Stimulated activated naive CD8-positive, alpha-beta T cell treated with anti-CD3 and anti-CD28 coated beads, Interleukin-15, Interleukin-2, amounts not matched to agents 100 U/mL and 50 U/mL, for 24 hours (primary cell): ENCODE data around the gene ADAMTS16.

Experiments
- ATAC-seq: fragments of 150-1000 bp; cut with Tn5 transposase; one replicate; pipeline ENCODE4 v1.10.0; 2021
- DNase-seq: peaks from one replicate; pipeline ENCODE4 v3.0.0; 2021

ADAMTS16 gene

GRCh38 chr5:5287419-5287818, 147.3 kb downstream of the ADAMTS16 start:
- DNase-seq (no peak), ATAC-seq (no peak)

DNA sequence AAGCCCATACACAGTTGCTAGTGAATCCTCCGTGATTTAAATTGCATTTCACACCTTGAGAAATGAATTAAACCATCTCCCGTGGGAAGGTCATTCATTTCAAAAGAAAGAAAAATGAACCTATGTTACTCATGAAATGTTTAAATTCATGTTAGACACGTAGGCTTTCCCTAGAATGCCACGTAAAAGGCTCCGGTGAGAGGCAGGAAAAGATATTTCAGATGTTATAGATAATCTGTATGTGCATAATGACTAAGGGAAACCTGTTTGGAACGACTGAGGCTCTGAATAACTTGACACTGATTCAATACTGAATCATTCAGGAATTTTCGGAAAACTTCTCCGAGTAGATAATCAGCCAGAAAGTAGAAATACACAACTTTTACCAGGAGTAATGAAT, 148.1 kb downstream of the ADAMTS16 start:
- ATAC-seq (no peak), DNase-seq (no peak)

DNA sequence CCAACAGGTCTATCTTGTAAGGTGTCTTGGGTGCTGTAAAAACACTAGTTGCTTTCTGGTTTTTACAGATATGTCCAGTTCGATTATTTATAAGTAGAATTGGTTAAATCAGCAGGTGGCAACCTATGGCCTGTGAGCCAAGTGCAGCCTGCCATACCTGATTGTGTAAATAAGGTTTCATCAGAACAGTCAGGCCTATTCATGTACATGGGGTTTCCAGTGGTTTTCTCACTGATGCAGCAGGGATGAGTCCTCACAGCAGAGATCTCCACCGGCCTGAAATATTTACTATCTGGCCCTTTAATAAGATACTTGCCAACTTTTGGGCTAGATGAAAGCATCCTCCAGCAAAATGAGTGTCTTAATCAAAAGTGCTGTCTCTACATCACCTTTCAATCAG, 149.4 kb downstream of the ADAMTS16 start:
- ATAC-seq = no peak
- no peak for DNase-seq

- ATAC-seq (no peak), DNase-seq (no peak)
These were observed 150.7 kb downstream of the ADAMTS16 start for GRCh38 chr5:5290674-5291334.

- DNase-seq (no peak), ATAC-seq (no peak)
These were observed 151.2 kb downstream of the ADAMTS16 start for GRCh38 chr5:5291357-5291756.

DNA sequence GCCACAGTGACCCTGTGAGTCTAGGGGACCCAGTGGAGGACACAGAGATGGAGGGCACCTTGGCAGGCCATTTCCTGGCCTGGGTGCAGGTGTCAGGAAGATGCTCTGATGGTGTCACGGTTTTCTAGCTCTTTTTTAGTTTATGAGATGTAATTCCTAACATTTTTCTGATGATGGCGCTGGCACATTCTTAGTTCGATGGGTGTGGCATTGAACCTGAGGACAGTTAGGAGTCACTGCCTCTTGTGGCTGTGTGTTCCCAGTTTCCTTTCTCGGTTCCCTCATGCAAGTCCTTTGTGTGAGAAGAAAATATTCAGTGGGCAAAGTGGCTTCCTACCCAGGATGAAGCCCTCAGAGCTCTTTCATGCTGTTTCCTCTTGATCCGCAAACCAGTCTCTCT, 152.9 kb downstream of the ADAMTS16 start:
- DNase-seq (no peak), ATAC-seq (no peak)

GRCh38 chr5:5294429-5294828, 154.3 kb downstream of the ADAMTS16 start:
- DNase-seq (no peak), ATAC-seq (no peak)

DNA sequence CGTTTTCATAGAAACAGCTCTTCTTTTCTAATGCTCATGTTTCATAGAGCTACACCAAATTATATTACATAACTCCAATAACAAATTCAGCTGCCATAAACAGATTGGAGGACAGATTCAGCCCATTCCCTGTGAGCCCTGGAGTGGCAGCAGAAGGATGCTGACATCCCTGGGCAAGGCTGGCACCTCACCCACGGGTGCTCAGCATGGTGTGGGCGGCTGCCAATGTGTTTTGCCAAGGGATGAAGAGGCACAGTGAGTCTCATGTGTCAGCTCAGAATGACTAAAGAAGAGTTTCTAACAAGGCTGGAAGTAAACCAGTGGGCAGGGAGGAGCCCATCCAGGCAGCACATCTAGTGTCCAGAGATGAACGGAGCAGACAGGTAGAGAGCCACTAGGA, 155.2 kb downstream of the ADAMTS16 start:
- no peak for DNase-seq
- ATAC-seq = no peak

GRCh38 chr5:5296051-5296450, 155.9 kb downstream of the ADAMTS16 start:
- ATAC-seq (no peak), DNase-seq (no peak)

- DNase-seq (no peak), ATAC-seq (no peak)
These were observed 157.4 kb downstream of the ADAMTS16 start for GRCh38 chr5:5297432-5298067.

DNA sequence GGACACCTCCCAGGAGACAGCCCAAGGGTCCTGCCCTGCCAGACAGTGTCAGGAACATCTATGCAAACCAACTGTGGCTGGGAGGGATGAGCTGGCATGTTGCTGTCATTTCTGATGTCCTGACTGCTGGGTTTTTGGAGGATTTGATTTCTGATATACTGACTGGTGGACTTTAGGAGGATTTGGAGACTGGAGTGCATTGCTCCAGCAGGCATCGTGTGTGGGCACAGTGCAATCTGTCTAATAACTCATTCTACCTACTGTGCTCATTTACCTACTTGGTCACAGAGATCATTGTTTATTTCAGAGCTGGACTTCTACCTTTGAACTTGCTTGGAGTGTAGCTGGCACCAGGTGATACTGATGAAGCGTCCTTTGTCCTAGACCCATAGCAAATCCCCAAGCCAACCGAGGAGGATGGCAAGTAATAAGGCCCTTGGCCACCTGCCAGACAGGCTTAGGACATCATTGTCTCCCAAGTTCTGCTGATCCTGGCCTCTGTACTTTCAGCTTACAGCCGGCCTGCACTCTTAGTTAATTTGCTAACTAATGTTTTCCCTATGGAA, 158.0 kb downstream of the ADAMTS16 start:
- ATAC-seq = no peak
- no peak for DNase-seq

GRCh38 chr5:5298841-5299541, 158.9 kb downstream of the ADAMTS16 start:
- DNase-seq (no peak), ATAC-seq (no peak)

DNA sequence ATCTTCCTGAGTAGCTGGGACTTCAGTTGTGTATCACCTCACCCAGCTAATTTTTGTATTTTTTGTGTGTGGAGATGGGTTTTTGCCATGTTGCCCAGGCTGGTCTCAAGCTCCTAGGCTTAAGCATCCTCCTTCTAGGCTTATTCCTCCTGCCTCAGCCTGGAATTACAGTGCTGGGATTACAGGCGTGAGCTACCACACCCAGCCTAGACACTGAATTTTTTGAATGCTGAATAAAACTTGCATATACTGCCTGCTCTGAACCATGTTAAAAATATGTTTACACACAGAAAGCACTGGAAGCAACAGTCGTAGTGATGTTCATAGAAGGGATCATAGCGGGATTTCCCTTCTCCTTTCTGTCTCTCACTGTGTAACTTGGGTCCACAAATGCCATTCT, 161.0 kb downstream of the ADAMTS16 start:
- DNase-seq (no peak), ATAC-seq (no peak)

- no peak for ATAC-seq
These were observed 162.1 kb downstream of the ADAMTS16 start for GRCh38 chr5:5302201-5302600.

DNA sequence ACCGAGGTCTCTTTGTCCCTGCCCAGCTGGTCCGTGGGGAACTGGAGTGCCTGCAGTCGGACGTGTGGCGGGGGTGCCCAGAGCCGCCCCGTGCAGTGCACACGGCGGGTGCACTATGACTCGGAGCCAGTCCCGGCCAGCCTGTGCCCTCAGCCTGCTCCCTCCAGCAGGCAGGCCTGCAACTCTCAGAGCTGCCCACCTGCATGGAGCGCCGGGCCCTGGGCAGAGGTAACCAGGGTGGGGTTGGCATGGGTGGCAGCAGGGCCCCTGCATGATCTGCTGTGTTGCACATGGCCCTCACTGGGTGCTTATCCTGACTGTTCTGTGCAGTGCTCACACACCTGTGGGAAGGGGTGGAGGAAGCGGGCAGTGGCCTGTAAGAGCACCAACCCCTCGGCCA, 163.1 kb downstream of the ADAMTS16 start:
- DNase-seq = no peak
- no peak for ATAC-seq

More at GRCh38 chr5:5302201-5302600, 162.1 kb downstream of the ADAMTS16 start:
- DNase-seq = no peak

DNA sequence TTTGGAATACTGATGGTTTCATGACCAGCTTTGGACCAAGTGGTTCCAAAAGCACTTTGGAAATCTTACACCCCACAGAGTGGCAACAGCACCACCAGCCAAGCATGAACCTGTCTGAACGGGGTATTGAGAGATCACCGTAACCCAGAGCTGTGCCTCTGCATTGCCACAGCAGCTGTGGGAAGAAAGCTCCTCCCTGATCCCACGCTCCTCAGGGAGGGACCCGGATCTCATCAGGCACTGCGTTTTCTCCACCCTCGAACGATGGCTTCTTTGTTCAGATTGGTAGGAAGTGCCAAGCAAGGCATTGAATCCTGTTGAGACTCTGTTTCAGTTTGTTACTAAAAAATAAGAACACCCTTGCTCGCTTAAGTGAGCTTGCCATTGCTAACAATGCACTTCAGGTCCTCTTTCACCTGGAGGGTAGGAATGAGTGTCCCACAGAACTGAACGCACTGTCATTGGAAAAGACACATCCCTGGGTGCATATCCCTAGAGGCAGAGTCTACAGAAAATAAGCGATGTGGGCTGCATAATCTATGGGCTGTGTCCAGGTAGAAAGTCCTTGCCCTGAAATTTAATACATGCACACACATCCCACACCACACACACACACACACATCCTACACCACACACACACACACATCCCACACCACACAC, 164.4 kb downstream of the ADAMTS16 start:
- ATAC-seq = no peak
- no peak for DNase-seq

DNA sequence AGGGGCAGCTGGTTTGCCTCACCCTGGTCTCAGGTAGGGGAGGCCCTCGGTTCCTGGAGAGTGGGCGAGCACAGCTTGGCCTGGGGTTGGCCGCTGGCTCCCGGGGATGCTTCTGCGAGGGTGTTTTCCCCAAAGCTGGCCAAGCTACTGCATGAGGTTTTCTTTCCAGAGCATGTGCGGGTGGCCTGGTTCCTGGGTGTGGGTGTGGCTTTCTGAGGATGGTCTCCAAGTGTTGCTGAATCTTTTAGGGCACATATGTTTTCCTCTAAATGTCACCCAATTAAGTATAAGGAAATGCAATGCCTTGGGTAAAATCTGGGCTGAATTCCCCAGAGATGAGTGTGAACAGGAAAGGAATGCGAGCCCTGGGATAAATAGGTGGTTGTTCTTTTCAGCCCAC, 166.6 kb downstream of the ADAMTS16 start:
- DNase-seq = no peak
- no peak for ATAC-seq

DNA sequence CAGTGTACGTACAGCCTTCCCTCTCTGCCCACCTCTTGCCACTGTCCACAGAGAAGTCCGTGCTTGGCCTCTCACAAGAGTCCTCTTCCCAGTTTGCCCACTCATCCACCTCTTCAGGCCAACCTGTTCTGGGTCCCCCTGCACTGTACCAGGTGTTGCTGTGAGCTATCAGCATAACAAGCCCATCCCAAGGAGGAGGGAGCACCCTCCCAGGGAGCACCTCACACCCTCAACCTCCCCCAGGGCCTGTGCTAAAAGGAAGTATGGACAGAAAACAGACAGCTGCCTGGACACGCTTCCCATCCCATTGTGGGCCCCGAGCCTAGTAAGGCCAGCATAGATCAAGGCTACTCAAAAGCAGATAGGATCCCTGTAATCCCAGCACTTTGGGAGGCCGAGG, 168.2 kb downstream of the ADAMTS16 start:
- ATAC-seq (no peak), DNase-seq (no peak)

- ATAC-seq = no peak
These were observed 169.5 kb downstream of the ADAMTS16 start for GRCh38 chr5:5309645-5310044.

GRCh38 chr5:5313101-5313635, 173.0 kb downstream of the ADAMTS16 start:
- ATAC-seq (no peak), DNase-seq (no peak)

More at GRCh38 chr5:5309645-5310044, 169.5 kb downstream of the ADAMTS16 start:
- no peak for DNase-seq

DNA sequence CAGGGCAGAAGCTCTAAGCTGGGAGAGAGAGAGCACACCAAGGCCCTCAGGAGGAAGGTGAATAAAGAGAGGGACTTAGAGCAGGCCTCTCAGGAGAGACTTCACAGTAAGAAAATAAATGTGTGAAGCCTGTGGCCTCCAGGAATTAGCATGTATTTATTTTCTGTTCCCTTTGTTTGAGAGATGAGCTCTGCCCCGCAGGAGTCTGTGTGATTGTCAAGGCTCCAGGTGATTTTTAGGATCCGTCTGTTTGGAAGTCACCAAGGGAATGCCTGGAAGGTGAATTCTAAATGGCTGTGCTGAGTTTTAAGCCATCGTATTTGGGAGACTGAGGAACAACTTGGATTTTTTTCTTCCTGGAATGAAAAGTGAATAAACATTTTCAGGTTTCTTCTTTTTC, 174.0 kb downstream of the ADAMTS16 start:
- no peak for DNase-seq
- ATAC-seq = no peak

GRCh38 chr5:5314626-5315025, 174.5 kb downstream of the ADAMTS16 start:
- ATAC-seq = no peak
- DNase-seq = no peak
